Neural progenitor cell (in vitro differentiated cells): ENCODE measurements around the gene FYTTD1.

ENCODE experiments used
- EZH2phosphoT487 ChIP-seq: fragments of 200-600 bp; sonication (generic); IDR thresholded peaks from 2 replicates; pipeline ENCODE4 v1.6.1; 2017; ENCODE audit warnings: antibody characterized with exemption
- TF ChIP-seq, protein P1 (sequence below): fragments of 200-600 bp; sonication (generic); IDR thresholded peaks from 2 replicates; pipeline ENCODE4 v1.5.1; 2017; ENCODE audit warnings: antibody characterized with exemption, mild to moderate bottlenecking

DNA sequence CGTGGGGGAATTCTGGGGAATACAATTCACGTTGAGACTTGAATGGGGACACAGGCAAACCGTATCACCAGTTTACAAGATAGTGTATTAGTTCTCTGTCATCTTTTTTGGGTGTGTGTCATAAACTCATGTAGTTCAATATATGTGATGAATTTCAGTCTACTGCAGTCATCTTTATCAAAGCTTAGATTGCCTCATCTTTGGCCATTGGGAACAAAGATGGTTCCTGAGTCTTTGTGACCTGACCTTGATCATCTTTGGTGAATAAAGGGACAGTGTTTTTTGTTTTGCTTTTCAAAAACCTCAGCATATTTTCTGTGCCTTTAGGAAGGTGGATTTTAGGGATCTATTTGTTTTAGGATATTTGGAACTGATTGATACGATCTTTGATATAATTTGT, 64.7 kb downstream of the FYTTD1 start:
- TF ChIP-seq, protein P1, sequence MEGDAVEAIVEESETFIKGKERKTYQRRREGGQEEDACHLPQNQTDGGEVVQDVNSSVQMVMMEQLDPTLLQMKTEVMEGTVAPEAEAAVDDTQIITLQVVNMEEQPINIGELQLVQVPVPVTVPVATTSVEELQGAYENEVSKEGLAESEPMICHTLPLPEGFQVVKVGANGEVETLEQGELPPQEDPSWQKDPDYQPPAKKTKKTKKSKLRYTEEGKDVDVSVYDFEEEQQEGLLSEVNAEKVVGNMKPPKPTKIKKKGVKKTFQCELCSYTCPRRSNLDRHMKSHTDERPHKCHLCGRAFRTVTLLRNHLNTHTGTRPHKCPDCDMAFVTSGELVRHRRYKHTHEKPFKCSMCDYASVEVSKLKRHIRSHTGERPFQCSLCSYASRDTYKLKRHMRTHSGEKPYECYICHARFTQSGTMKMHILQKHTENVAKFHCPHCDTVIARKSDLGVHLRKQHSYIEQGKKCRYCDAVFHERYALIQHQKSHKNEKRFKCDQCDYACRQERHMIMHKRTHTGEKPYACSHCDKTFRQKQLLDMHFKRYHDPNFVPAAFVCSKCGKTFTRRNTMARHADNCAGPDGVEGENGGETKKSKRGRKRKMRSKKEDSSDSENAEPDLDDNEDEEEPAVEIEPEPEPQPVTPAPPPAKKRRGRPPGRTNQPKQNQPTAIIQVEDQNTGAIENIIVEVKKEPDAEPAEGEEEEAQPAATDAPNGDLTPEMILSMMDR, result no peak
- TF ChIP-seq EZH2phosphoT487, result no peak
